Suprapubic skin (tissue), 3 donors: ENCODE results near the gene PFKFB3.

ENCODE experiments used
- EP300 ChIP-seq: sonication (generic); formaldehyde crosslinking; IDR thresholded peaks from one replicate; pipeline ENCODE4 v1.6.1; 2017; ENCODE audit warnings: antibody characterized with exemption
- TF ChIP-seq, protein P1 (sequence below), 2 donors: fragments of 200-600 bp in 1 of 2; fragments of 450-650 bp in 1 of 2; sonication (generic) in 1 of 2; IDR thresholded peaks; one replicate each; pipeline ENCODE4 v1.5.1; 2016 to 2019; ENCODE audit warnings: antibody characterized with exemption in 2 of 2, mild to moderate bottlenecking in 1 of 2, moderate library complexity in 1 of 2

DNA sequence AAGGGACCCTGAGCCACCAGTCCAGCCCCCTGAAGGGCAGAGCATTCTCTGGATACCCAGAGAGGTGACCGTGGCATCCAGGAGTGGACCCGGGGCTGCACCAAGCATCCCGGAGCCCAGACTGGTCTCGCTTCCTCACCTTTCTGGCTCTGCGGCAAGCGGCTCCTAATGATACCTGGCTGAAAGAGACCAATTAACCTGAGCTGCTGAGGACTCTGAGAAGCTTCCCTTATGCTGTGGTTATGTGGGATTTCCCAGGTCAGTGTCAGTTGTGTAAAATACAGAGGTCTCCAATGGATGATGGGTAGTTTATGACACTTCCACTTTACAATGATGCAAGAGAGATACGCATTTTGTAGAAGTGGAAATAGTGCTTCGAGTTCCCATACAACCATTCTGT lies 51.5 kb downstream of the PFKFB3 start:
- TF ChIP-seq, protein P1, sequence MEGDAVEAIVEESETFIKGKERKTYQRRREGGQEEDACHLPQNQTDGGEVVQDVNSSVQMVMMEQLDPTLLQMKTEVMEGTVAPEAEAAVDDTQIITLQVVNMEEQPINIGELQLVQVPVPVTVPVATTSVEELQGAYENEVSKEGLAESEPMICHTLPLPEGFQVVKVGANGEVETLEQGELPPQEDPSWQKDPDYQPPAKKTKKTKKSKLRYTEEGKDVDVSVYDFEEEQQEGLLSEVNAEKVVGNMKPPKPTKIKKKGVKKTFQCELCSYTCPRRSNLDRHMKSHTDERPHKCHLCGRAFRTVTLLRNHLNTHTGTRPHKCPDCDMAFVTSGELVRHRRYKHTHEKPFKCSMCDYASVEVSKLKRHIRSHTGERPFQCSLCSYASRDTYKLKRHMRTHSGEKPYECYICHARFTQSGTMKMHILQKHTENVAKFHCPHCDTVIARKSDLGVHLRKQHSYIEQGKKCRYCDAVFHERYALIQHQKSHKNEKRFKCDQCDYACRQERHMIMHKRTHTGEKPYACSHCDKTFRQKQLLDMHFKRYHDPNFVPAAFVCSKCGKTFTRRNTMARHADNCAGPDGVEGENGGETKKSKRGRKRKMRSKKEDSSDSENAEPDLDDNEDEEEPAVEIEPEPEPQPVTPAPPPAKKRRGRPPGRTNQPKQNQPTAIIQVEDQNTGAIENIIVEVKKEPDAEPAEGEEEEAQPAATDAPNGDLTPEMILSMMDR (IDR thresholded peaks at IDR 0.05) = no peak
- TF ChIP-seq EP300 = no peak
